H1 (cell line): Measurements from ENCODE around the gene OBSL1.

Experiments
- CTCF ChIP-seq, 3 experiments: IDR thresholded peaks; 1 replicate in 2 of 3; 2 replicates in 1 of 3; pipeline versions ENCODE4 v1.5.1 to v1.6.1; 2011; ENCODE audit warnings: low read length in 3 of 3, mild to moderate bottlenecking in 3 of 3, inconsistent platforms in 2 of 3, low read depth in 1 of 3, moderate library complexity in 1 of 3; ENCODE audit not compliant: insufficient read depth in 1 of 3; ENCODE audit errors: control extremely low read depth in 1 of 3
- EP300 ChIP-seq, 2 experiments: IDR thresholded peaks; 1 replicate in 1 of 2; 2 replicates in 1 of 2; pipeline ENCODE4 v1.6.1; 2011 to 2012; ENCODE audit warnings: low read depth in 2 of 2, low read length in 2 of 2, mild to moderate bottlenecking in 2 of 2, borderline replicate concordance in 1 of 2, inconsistent platforms in 1 of 2, moderate library complexity in 1 of 2
- KDM4A ChIP-seq: IDR thresholded peaks from one replicate; pipeline ENCODE4 v1.7.1; 2012; ENCODE audit warnings: low read depth, mild to moderate bottlenecking, moderate library complexity, low read length, inconsistent platforms; ENCODE audit not compliant: severe bottlenecking
- POLR2AphosphoS5 ChIP-seq: IDR thresholded peaks from 2 replicates; pipeline ENCODE4 v1.6.1; 2011; ENCODE audit warnings: low read depth, low read length
- SP1 ChIP-seq: IDR thresholded peaks from 2 replicates; pipeline ENCODE4 v1.6.1; 2011; ENCODE audit warnings: low read depth, low read length

GRCh38 chr2:219563271-219563928 is 7.9 kb downstream of the OBSL1 start:
- TF ChIP-seq POLR2AphosphoS5 = 0 out of 2 replicates have a peak, but pooled peaks have one; percentile 29
- no peak for TF ChIP-seq EP300 (IDR thresholded peaks at IDR 0.05; ENCODE audit: borderline replicate concordance in 1 of 2, low read depth in 2 of 2, low read length in 2 of 2)
- no peak for TF ChIP-seq KDM4A
- no peak for TF ChIP-seq SP1
- TF ChIP-seq CTCF (IDR thresholded peaks at IDR 0.05; ENCODE audit: control extremely low read depth in 1 of 3, insufficient read depth in 1 of 3, low read depth in 1 of 3, low read length in 3 of 3) = no peak
